ENCODE data around the gene CYTH4. TPM values are rescaled to one million over a fixed set of nuclear protein-coding genes. Genes with fewer than 3 reads are reported as not detected.
"Not testable (repeated sequence)": the region's sequence is repeated elsewhere in the genome, so short reads cannot be mapped to it uniquely, and the experiment has no call there.

Gene CYTH4
- 0.33 and 0.82 TPM in 2 replicates for polyA plus RNA-seq (2011; rRNA removed)
- 0.48 and 3.1 TPM in 2 replicates for polyA minus RNA-seq (2011; rRNA and poly(A)+ RNA removed)

DNA sequence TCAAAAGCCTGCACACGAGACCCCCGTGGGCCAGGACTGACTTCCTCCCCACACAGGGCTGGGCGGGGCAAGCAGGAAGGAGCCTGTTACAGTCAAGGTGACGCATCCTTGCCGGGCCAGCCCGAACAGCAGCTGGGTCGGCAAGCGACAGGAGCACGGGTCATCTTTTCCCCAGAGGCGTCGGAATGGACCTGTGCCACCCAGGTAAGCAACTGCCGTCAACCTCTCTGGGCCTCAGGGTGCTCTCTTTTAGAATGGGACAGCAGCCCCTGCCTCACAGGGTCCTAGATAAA, at the start of gene CYTH4:
CYTH4 (plus strand) TSS at position 124 of the 293 bp plus-strand sequence; CDS start at position 186, 62 bp downstream.
- TF ChIP-seq, protein P1, sequence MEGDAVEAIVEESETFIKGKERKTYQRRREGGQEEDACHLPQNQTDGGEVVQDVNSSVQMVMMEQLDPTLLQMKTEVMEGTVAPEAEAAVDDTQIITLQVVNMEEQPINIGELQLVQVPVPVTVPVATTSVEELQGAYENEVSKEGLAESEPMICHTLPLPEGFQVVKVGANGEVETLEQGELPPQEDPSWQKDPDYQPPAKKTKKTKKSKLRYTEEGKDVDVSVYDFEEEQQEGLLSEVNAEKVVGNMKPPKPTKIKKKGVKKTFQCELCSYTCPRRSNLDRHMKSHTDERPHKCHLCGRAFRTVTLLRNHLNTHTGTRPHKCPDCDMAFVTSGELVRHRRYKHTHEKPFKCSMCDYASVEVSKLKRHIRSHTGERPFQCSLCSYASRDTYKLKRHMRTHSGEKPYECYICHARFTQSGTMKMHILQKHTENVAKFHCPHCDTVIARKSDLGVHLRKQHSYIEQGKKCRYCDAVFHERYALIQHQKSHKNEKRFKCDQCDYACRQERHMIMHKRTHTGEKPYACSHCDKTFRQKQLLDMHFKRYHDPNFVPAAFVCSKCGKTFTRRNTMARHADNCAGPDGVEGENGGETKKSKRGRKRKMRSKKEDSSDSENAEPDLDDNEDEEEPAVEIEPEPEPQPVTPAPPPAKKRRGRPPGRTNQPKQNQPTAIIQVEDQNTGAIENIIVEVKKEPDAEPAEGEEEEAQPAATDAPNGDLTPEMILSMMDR (IDR thresholded peaks at IDR 0.05; ENCODE audit: low read depth, low read length) = no peak
- DNase-seq (ENCODE audit: low read depth, low spot score) = no peak
- ChIA-PET POLR2A (no interaction called here), CTCF (no interaction called here)
- H3K4me3 ChIP-seq (ENCODE audit: low read depth, low read length) = no peak within 1 kb of the TSS
- H3K27me3 ChIP-seq (ENCODE audit: control insufficient read depth, insufficient read depth, low read length) = peaks cover 5% of the 10 kb centered on the region
- H3K9me3 ChIP-seq (ENCODE audit: control insufficient read depth, insufficient read depth, low read length) = peaks cover 4% of the 10 kb centered on the region
- no peak within 1 kb of the TSS for H3K27ac ChIP-seq (ENCODE audit: low read depth, low read length)

DNA sequence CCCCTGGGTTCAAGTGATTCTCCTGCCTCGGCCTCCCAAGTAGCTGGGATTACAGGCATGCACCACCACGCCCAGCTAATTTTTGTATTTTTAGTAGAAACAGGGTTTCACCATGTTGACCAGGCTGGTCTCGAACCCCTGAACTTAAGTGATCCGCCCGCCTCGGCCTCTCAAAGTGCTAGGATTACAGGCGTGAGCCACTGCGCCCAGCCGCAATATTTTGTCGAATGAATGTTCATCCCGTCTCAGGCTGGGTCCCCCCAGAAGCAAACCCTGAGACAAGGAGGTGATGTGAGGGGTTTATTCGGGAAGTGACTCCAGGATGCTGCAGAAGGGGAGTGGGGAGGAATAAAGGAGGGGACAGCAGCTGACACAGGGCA, 48.9 kb upstream of the CYTH4 start:
- CTCF ChIA-PET = interaction anchor here (0.8 kb wide), 1 partner anchor 34 kb away, joined by 3 read pairs; no protein-coding TSS in a partner anchor
- DNase-seq (ENCODE audit: low read depth, low spot score); H3K27ac ChIP-seq (ENCODE audit: low read depth, low read length); POLR2A ChIA-PET; H3K27me3 ChIP-seq (ENCODE audit: control insufficient read depth, insufficient read depth, low read length); H3K4me3 ChIP-seq (ENCODE audit: low read depth, low read length); H3K9me3 ChIP-seq (ENCODE audit: control insufficient read depth, insufficient read depth, low read length): not testable (repeated sequence)

- CTCF ChIA-PET = interaction anchor here (0.8 kb wide), 1 partner anchor 34 kb away, joined by 3 read pairs; no protein-coding TSS in a partner anchor
- TF ChIP-seq, protein P1 (IDR thresholded peaks at IDR 0.05; ENCODE audit: low read depth, low read length) = no peak
- Histone ChIP-seq H3K4me3 (ENCODE audit: low read depth, low read length) (no peak overlapping the region), H3K9me3 (ENCODE audit: control insufficient read depth, insufficient read depth, low read length) (no peaks in the 10 kb centered on the region), H3K27me3 (ENCODE audit: control insufficient read depth, insufficient read depth, low read length) (no peaks in the 10 kb centered on the region), H3K27ac (ENCODE audit: low read depth, low read length) (no peak overlapping the region)
- POLR2A ChIA-PET = no interaction called here
- no peak for DNase-seq (ENCODE audit: low read depth, low spot score)
Observed at GRCh38 chr22:37233751-37234631, 48.3 kb upstream of the CYTH4 start.

GRCh38 chr22:37234736-37235711, 47.3 kb upstream of the CYTH4 start:
- CTCF ChIA-PET = no interaction called here

More at GRCh38 chr22:37234736-37235711, 47.3 kb upstream of the CYTH4 start:
- Histone ChIP-seq H3K27ac (ENCODE audit: low read depth, low read length) (no peak overlapping the region), H3K27me3 (ENCODE audit: control insufficient read depth, insufficient read depth, low read length) (no peaks in the 10 kb centered on the region), H3K4me3 (ENCODE audit: low read depth, low read length) (no peak overlapping the region), H3K9me3 (ENCODE audit: control insufficient read depth, insufficient read depth, low read length) (no peaks in the 10 kb centered on the region)
- TF ChIP-seq, protein P1 (IDR thresholded peaks at IDR 0.05; ENCODE audit: low read depth, low read length) = no peak
- no peak for DNase-seq (ENCODE audit: low read depth, low spot score)
- POLR2A ChIA-PET = no interaction called here

All from AG04450 (cell line).